ENCODE measurements around the gene SIN3A. TPM values are rescaled to one million over a fixed set of nuclear protein-coding genes. Genes with fewer than 3 reads are reported as not detected.
"Not testable (repeated sequence)": the region's sequence is repeated elsewhere in the genome, so short reads cannot be mapped to it uniquely, and the experiment has no call there.

The SIN3A gene
- total and polyA plus RNA-seq, 8 donors = 6.8 to 33.4 (median 21.6) TPM

GRCh38 chr15:75338661-75339240 lies 112.7 kb downstream of the SIN3A start:
- H3K27me3 ChIP-seq = no peaks in the 10 kb centered on the region
- FAIRE-seq (no peak), ATAC-seq (no peak), DNase-seq (no peak)
- no peaks in the 10 kb centered on the region for H3K36me3 ChIP-seq
- TF ChIP-seq, protein P1, sequence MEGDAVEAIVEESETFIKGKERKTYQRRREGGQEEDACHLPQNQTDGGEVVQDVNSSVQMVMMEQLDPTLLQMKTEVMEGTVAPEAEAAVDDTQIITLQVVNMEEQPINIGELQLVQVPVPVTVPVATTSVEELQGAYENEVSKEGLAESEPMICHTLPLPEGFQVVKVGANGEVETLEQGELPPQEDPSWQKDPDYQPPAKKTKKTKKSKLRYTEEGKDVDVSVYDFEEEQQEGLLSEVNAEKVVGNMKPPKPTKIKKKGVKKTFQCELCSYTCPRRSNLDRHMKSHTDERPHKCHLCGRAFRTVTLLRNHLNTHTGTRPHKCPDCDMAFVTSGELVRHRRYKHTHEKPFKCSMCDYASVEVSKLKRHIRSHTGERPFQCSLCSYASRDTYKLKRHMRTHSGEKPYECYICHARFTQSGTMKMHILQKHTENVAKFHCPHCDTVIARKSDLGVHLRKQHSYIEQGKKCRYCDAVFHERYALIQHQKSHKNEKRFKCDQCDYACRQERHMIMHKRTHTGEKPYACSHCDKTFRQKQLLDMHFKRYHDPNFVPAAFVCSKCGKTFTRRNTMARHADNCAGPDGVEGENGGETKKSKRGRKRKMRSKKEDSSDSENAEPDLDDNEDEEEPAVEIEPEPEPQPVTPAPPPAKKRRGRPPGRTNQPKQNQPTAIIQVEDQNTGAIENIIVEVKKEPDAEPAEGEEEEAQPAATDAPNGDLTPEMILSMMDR (IDR thresholded peaks at IDR 0.05) = no peak
- H3K27ac ChIP-seq = no peak overlapping the region
- H3K4me3 ChIP-seq = no peak overlapping the region
- 89 to 92% methylated on average over 11 of the region's 11 CpGs for WGBS, 2 donors
- no peaks in the 10 kb centered on the region for H3K9me3 ChIP-seq
- intact Hi-C loops (cut with DNase I) = no loop called here
- peaks cover 0 to 6% (median 5%) of the 10 kb centered on the region in 3 donors for H3K4me1 ChIP-seq

- Histone ChIP-seq H3K4me1 (peaks cover 0 to 6% (median 5%) of the 10 kb centered on the region in 3 donors), H3K4me3 (peak within 1 kb of the TSS; percentile 68 to 98 (median 75)), H3K27me3 (no peaks in the 10 kb centered on the region), H3K36me3 (no peaks in the 10 kb centered on the region), H3K9me3 (no peaks in the 10 kb centered on the region), H3K27ac (peak within 1 kb of the TSS in 1 of 4 donors; percentile 8)
- TF ChIP-seq, protein P1 (IDR thresholded peaks at IDR 0.05) = no peak
- DNase-seq (peak; percentile 95 to 99 (median 96)), FAIRE-seq (peak; percentile 5), ATAC-seq (peak; percentile 95 to 98 (median 98))
- 1% methylated on average over 42 of the region's 42 CpGs for WGBS, 2 donors
- intact Hi-C loops (cut with DNase I) = no loop called here
Observed at GRCh38 chr15:75335705-75336355, 115.7 kb downstream of the SIN3A start, which contains the start of gene COMMD4. COMMD4 (plus strand) TSS chr15:75336063; CDS start chr15:75336090, 27 bp downstream.

DNA sequence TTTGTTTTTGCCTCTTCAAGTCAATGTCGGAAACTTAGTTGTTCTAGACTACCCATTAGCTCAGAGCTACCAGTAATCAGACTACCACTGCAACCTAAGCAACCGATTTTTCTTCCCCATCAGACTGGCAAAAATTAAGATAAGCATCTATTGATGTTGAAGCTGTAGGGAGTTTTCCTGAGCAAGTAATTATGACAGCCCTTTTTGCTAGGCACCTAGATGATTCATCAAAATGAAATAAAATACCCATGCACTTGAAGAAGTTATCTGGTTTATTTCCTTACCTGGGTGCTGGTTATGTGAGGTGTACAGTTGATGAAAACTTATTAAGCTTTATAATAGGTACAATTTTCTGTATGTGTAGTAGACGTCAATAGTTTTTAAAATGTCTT lies 116.2 kb downstream of the SIN3A start:
- FAIRE-seq = no peak
- H3K27ac ChIP-seq = peak overlapping the region in 1 of 4 donors; percentile 8
- 28 to 29% methylated on average over 3 of the region's 3 CpGs for WGBS, 2 donors

DNA sequence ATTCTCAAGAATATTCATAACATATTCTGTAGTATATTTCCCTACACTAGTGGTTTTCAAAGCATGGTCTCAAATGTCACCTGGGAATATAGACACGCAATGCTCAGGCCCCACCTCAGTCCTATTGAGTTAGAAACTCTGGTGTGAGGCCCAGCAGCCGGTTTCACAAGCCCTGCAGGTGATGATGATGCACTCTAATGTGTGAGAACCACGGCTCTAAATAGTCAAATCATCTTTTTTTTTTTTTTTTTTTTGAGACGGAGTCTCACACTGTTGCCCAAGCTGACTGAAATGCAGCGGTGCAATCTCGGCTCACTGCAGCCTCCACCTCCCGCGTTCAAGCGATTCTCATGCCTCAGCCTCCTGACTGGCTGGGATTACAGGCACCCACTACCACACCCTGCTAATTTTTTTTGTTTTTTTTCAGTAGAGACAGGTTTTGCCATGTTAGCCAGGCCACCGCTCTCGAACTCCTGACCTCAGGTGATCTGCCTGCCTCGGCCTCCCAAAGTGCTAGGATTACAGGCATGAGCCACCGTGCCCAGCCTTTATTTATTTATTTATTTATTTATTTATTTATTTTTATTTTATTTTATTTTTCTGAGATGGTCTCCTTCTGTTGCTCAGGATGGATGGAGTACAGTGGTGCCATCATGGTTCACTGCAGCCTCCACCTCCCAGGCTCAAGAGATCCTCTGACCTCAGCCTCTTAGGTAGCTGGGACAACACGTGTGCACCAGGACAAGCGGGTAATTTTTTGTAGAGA lies 117.7 kb downstream of the SIN3A start:
- H3K4me3 ChIP-seq; DNase-seq; ATAC-seq; FAIRE-seq; H3K36me3 ChIP-seq; intact Hi-C loops (cut with DNase I); H3K4me1 ChIP-seq; H3K27ac ChIP-seq; H3K27me3 ChIP-seq; H3K9me3 ChIP-seq: not testable (repeated sequence)
- 88 to 95% methylated on average over 14 to 15 of the region's 15 CpGs for WGBS, 2 donors

More for the DNA sequence above, 116.2 kb downstream of the SIN3A start:
- Histone ChIP-seq H3K36me3 (no peaks in the 10 kb centered on the region), H3K4me1 (peaks cover 0 to 6% (median 5%) of the 10 kb centered on the region in 3 donors), H3K9me3 (no peaks in the 10 kb centered on the region), H3K27me3 (no peaks in the 10 kb centered on the region), H3K4me3 (peak overlapping the region in 2 of 4 donors; percentile 79 to 98)
- DNase-seq = no peak
- no peak for ATAC-seq
- TF ChIP-seq, protein P1 (IDR thresholded peaks at IDR 0.05) = no peak
- intact Hi-C loops (cut with DNase I) = no loop called here

GRCh38 chr15:75332093-75332492 lies 119.4 kb downstream of the SIN3A start:
- DNase-seq; H3K27me3 ChIP-seq; H3K36me3 ChIP-seq; H3K9me3 ChIP-seq; H3K4me1 ChIP-seq; H3K4me3 ChIP-seq; FAIRE-seq; ATAC-seq; intact Hi-C loops (cut with DNase I); H3K27ac ChIP-seq: not testable (repeated sequence)
- 52 to 60% methylated on average over 7 of the region's 7 CpGs for WGBS, 2 donors
